HepG2 (cell line): ENCODE results near the gene USP5.

Experiments used
- EED ChIP-seq: sonication (generic); formaldehyde crosslinking; IDR thresholded peaks from 2 replicates; pipeline ENCODE4 v1.5.0; 2020; ENCODE audit warnings: mild to moderate bottlenecking, missing genetic modification reagents
- ETV5 ChIP-seq: IDR thresholded peaks from 2 replicates; pipeline ENCODE4 v1.6.1; 2018; ENCODE audit warnings: missing biosample characterization, missing genetic modification reagents, inconsistent platforms, borderline replicate concordance
- FOXP1 ChIP-seq, 2 experiments: fragments of 450-650 bp in 1 of 2; IDR thresholded peaks; 2 replicates each; pipeline ENCODE4 v1.6.1; 2017 to 2018; ENCODE audit warnings: antibody characterized with exemption in 1 of 2
- HNF4A ChIP-seq: sonication (generic); formaldehyde crosslinking; IDR thresholded peaks from 2 replicates; pipeline ENCODE4 v1.4.0; 2020; ENCODE audit warnings: missing genetic modification reagents
- NKX3-1 ChIP-seq: sonication (generic); formaldehyde crosslinking; IDR thresholded peaks from 2 replicates; pipeline ENCODE4 v1.5.0; 2020; ENCODE audit warnings: missing genetic modification reagents
- XBP1 ChIP-seq: sonication (generic); formaldehyde crosslinking; IDR thresholded peaks from 2 replicates; pipeline ENCODE4 v1.5.0; 2020; ENCODE audit warnings: missing genetic modification reagents
- ZNF660 ChIP-seq: sonication (generic); formaldehyde crosslinking; IDR thresholded peaks from 2 replicates; pipeline ENCODE4 v1.5.1; 2020; ENCODE audit warnings: mild to moderate bottlenecking, low read depth, missing genetic modification reagents, borderline replicate concordance

DNA sequence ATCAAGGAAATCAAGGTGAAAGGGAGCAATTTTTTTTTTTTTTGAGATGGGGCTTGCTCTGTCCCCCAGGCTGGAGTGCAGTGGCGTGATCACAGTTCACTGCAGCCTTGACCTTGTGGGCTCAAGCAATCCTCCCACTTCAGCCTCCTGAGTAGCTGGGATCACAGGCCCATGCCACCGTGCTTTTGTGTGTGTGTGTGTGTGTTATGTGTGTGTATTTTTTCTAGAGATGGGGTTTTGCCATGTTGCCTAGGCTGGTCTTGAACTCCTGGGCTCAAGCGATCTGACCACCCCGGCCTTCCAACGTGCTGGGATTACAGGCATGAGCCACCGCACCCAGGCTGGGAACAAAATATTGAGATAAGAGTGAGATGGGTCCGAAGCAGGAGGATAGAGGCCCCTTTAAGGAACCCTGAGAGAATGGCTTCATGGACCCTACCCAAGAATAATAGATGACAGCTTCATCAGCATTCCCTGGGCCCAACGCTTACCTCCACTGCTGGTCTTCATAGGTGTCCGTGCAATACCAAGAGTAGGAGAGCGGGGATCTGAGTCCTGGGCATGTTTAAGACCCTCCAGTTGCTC is 1.9 kb upstream of the USP5 start:
- no peak for TF ChIP-seq ZNF660 (CRISPR knock-in tag)
- TF ChIP-seq NKX3-1 (CRISPR knock-in tag) = no peak
- no peak for TF ChIP-seq EED
- TF ChIP-seq ETV5 = no peak
- no peak for TF ChIP-seq HNF4A
- TF ChIP-seq FOXP1 (IDR thresholded peaks at IDR 0.05) = no peak
- no peak for TF ChIP-seq FOXP1 (CRISPR knock-in tag; IDR thresholded peaks at IDR 0.05)
- TF ChIP-seq XBP1 (CRISPR knock-in tag) = no peak
